ENCODE measurements around the gene TRAP1. TPM values are rescaled to one million over a fixed set of nuclear protein-coding genes. Genes with fewer than 3 reads are reported as not detected.

Gene TRAP1
- total and polyA plus RNA-seq, 4 donors = 78.3 to 148 (median 112) TPM

- H3K4me1 ChIP-seq (ENCODE audit: control insufficient read depth in 4 of 4, insufficient read depth in 4 of 4, low read length in 3 of 4) = peaks cover 3 to 38% (median 31%) of the 10 kb centered on the region in 4 donors
- WGBS = 86% methylated on average over 34 of the region's 34 CpGs
- no peaks in the 10 kb centered on the region for H3K36me3 ChIP-seq (ENCODE audit: control insufficient read depth in 4 of 4, insufficient read depth in 3 of 4, low read depth in 1 of 4, low read length in 3 of 4)
- no peak for DNase-seq (ENCODE audit: low spot score)
- TF ChIP-seq NR2F2 (IDR thresholded peaks at IDR 0.05) (no peak), JUND (IDR thresholded peaks at IDR 0.05) (no peak), RXRA (IDR thresholded peaks at IDR 0.05) (no peak), EGR1 (IDR thresholded peaks at IDR 0.05; ENCODE audit: low read depth in 2 of 2) (no peak), YY1 (IDR thresholded peaks at IDR 0.05) (no peak), HNF4G (IDR thresholded peaks at IDR 0.05) (no peak), RAD21 (IDR thresholded peaks at IDR 0.05) (no peak), HNF4A (conservative IDR thresholded peaks at IDR 0.05) (no peak), GABPA (IDR thresholded peaks at IDR 0.05 in 1 of 2, conservative IDR thresholded peaks at IDR 0.05 in 1 of 2) (no peak), SP1 (IDR thresholded peaks at IDR 0.05) (no peak)
- TF ChIP-seq, protein P1, sequence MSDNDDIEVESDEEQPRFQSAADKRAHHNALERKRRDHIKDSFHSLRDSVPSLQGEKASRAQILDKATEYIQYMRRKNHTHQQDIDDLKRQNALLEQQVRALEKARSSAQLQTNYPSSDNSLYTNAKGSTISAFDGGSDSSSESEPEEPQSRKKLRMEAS (IDR thresholded peaks at IDR 0.05) = no peak
- TF ChIP-seq, protein P2, sequence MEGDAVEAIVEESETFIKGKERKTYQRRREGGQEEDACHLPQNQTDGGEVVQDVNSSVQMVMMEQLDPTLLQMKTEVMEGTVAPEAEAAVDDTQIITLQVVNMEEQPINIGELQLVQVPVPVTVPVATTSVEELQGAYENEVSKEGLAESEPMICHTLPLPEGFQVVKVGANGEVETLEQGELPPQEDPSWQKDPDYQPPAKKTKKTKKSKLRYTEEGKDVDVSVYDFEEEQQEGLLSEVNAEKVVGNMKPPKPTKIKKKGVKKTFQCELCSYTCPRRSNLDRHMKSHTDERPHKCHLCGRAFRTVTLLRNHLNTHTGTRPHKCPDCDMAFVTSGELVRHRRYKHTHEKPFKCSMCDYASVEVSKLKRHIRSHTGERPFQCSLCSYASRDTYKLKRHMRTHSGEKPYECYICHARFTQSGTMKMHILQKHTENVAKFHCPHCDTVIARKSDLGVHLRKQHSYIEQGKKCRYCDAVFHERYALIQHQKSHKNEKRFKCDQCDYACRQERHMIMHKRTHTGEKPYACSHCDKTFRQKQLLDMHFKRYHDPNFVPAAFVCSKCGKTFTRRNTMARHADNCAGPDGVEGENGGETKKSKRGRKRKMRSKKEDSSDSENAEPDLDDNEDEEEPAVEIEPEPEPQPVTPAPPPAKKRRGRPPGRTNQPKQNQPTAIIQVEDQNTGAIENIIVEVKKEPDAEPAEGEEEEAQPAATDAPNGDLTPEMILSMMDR (IDR thresholded peaks at IDR 0.05; ENCODE audit: low read depth, low read length, missing input control) = no peak
- no peaks in the 10 kb centered on the region for H3K27me3 ChIP-seq (ENCODE audit: control insufficient read depth in 4 of 4, insufficient read depth in 4 of 4, low read length in 3 of 4)
- H3K9ac ChIP-seq (ENCODE audit: low read depth in 1 of 2, low read length in 2 of 2) = no peak overlapping the region
- H3K27ac ChIP-seq (ENCODE audit: low read depth in 1 of 2, low read length in 2 of 2) = no peak overlapping the region
- peak overlapping the region in 2 of 3 donors; percentile 92 to 99 for H3K4me3 ChIP-seq (ENCODE audit: low read depth in 1 of 3, low read length in 3 of 3)
- H3K9me3 ChIP-seq (ENCODE audit: control insufficient read depth in 4 of 4, low read length in 3 of 4) = no peaks in the 10 kb centered on the region
These were observed 104.5 kb downstream of the TRAP1 start for GRCh38 chr16:3612510-3613466.

- Histone ChIP-seq H3K9ac (ENCODE audit: low read depth in 1 of 2, low read length in 2 of 2) (peak within 1 kb of the TSS; percentile 86 to 90), H3K4me1 (ENCODE audit: control insufficient read depth in 4 of 4, insufficient read depth in 4 of 4, low read length in 3 of 4) (peaks cover 3 to 39% (median 31%) of the 10 kb centered on the region in 4 donors), H3K4me3 (ENCODE audit: low read depth in 1 of 3, low read length in 3 of 3) (peak within 1 kb of the TSS; percentile 90 to 99 (median 92)), H3K27me3 (ENCODE audit: control insufficient read depth in 4 of 4, insufficient read depth in 4 of 4, low read length in 3 of 4) (no peaks in the 10 kb centered on the region), H3K36me3 (ENCODE audit: control insufficient read depth in 4 of 4, insufficient read depth in 3 of 4, low read depth in 1 of 4, low read length in 3 of 4) (peaks cover 0 to 2% (median 0%) of the 10 kb centered on the region in 4 donors), H3K9me3 (ENCODE audit: control insufficient read depth in 4 of 4, low read length in 3 of 4) (no peaks in the 10 kb centered on the region), H3K27ac (ENCODE audit: low read depth in 1 of 2, low read length in 2 of 2) (peak within 1 kb of the TSS; percentile 74 to 78)
- TF ChIP-seq SP1 (IDR thresholded peaks at IDR 0.05) (no peak), YY1 (IDR thresholded peaks at IDR 0.05) (no peak), HNF4G (IDR thresholded peaks at IDR 0.05) (no peak), EGR1 (IDR thresholded peaks at IDR 0.05; ENCODE audit: low read depth in 2 of 2) (peak in 1 of 2 donors; percentile 67), JUND (IDR thresholded peaks at IDR 0.05) (no peak), GABPA (IDR thresholded peaks at IDR 0.05 in 1 of 2, conservative IDR thresholded peaks at IDR 0.05 in 1 of 2) (peak in 1 of 2 donors; percentile 82)
- TF ChIP-seq, protein P3, sequence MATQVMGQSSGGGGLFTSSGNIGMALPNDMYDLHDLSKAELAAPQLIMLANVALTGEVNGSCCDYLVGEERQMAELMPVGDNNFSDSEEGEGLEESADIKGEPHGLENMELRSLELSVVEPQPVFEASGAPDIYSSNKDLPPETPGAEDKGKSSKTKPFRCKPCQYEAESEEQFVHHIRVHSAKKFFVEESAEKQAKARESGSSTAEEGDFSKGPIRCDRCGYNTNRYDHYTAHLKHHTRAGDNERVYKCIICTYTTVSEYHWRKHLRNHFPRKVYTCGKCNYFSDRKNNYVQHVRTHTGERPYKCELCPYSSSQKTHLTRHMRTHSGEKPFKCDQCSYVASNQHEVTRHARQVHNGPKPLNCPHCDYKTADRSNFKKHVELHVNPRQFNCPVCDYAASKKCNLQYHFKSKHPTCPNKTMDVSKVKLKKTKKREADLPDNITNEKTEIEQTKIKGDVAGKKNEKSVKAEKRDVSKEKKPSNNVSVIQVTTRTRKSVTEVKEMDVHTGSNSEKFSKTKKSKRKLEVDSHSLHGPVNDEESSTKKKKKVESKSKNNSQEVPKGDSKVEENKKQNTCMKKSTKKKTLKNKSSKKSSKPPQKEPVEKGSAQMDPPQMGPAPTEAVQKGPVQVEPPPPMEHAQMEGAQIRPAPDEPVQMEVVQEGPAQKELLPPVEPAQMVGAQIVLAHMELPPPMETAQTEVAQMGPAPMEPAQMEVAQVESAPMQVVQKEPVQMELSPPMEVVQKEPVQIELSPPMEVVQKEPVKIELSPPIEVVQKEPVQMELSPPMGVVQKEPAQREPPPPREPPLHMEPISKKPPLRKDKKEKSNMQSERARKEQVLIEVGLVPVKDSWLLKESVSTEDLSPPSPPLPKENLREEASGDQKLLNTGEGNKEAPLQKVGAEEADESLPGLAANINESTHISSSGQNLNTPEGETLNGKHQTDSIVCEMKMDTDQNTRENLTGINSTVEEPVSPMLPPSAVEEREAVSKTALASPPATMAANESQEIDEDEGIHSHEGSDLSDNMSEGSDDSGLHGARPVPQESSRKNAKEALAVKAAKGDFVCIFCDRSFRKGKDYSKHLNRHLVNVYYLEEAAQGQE (IDR thresholded peaks at IDR 0.05) = no peak
- TF ChIP-seq, protein P2 (IDR thresholded peaks at IDR 0.05; ENCODE audit: low read depth, low read length, missing input control) = peak; percentile 17
- under 1% methylated on average over 86 of the region's 86 CpGs for WGBS
- peak; percentile 91 for DNase-seq (ENCODE audit: low spot score)
These were observed 106.0 kb downstream of the TRAP1 start, which contains the start of gene SLX4 for GRCh38 chr16:3611146-3611975. TSS of gene SLX4 (minus strand) at chr16:3611606. CDS start at chr16:3608964, 2,642 bp downstream.

Measured in liver (tissue), 9 donors.